HG03558 (cell line): Measurements from ENCODE around the gene KDM5A.
"Not testable (repeated sequence)": the region's sequence is repeated elsewhere in the genome, so short reads cannot be mapped to it uniquely, and the experiment has no call there.

ENCODE experiments used
- ATAC-seq: cut with Tn5 transposase; IDR thresholded peaks from one replicate; pipeline ENCODE4 v1.9.1; 2021; ENCODE audit warnings: moderate number of reproducible peaks; ENCODE audit not compliant: unreplicated experiment; ENCODE audit errors: extremely low read depth

KDM5A gene

GRCh38 chr12:389142-390096, at the start of gene KDM5A:
KDM5A (minus strand) TSS chr12:389320; CDS start chr12:389091, 229 bp downstream.
- peak; percentile 69 for ATAC-seq

GRCh38 chr12:435737-436136, 46.6 kb upstream of the KDM5A start:
- ATAC-seq: not testable (repeated sequence)

GRCh38 chr12:422526-422925, 33.4 kb upstream of the KDM5A start:
- no peak for ATAC-seq

- ATAC-seq: no peak
Observed at GRCh38 chr12:418432-418831, 29.3 kb upstream of the KDM5A start.

- ATAC-seq: no peak
Observed at GRCh38 chr12:414859-415258, 25.7 kb upstream of the KDM5A start.

- no peak for ATAC-seq
Observed at GRCh38 chr12:402029-402389, 12.9 kb upstream of the KDM5A start.

- peak; percentile 96 for ATAC-seq
Observed at GRCh38 chr12:401235-402028, 12.3 kb upstream of the KDM5A start, which contains the start of gene CCDC77. CCDC77 (plus strand) TSS chr12:401644; CDS start chr12:409384, 7,740 bp downstream.

- ATAC-seq: no peak
Observed at GRCh38 chr12:400828-401227, 11.7 kb upstream of the KDM5A start.

- no peak for ATAC-seq
Observed at GRCh38 chr12:388541-389141, 479 bp downstream of the KDM5A start.

- ATAC-seq: no peak
Observed at GRCh38 chr12:388012-388411, 1.1 kb downstream of the KDM5A start.

- no peak for ATAC-seq
Observed at GRCh38 chr12:386651-387050, 2.5 kb downstream of the KDM5A start.

- ATAC-seq: not testable (repeated sequence)
Observed at GRCh38 chr12:370739-371485, 18.2 kb downstream of the KDM5A start.

GRCh38 chr12:367972-368371, 21.1 kb downstream of the KDM5A start:
- ATAC-seq: no peak

GRCh38 chr12:366820-367219, 22.3 kb downstream of the KDM5A start:
- no peak for ATAC-seq

- ATAC-seq: no peak
Observed at GRCh38 chr12:359091-359490, 30.0 kb downstream of the KDM5A start.

GRCh38 chr12:356276-356988, 32.7 kb downstream of the KDM5A start:
- ATAC-seq: no peak

- ATAC-seq: not testable (repeated sequence)
Observed at GRCh38 chr12:351197-351596, 37.9 kb downstream of the KDM5A start.

GRCh38 chr12:349625-350024, 39.5 kb downstream of the KDM5A start:
- not testable (repeated sequence) for ATAC-seq

- ATAC-seq: not testable (repeated sequence)
Observed at GRCh38 chr12:343036-343435, 46.1 kb downstream of the KDM5A start.
